Measurements from ENCODE around the gene PTTG2.
"Not testable (repeated sequence)": the region's sequence is repeated elsewhere in the genome, so short reads cannot be mapped to it uniquely, and the experiment has no call there.

The PTTG2 gene

GRCh38 chr4:37958932-37959331 is 1.3 kb upstream of the PTTG2 start:
- no peak for DNase-seq

GRCh38 chr4:37960679-37961450 is 667 bp downstream of the PTTG2 start:
- no peak for DNase-seq

GRCh38 chr4:37964734-37965457 is 4.7 kb downstream of the PTTG2 start:
- no peak for DNase-seq

GRCh38 chr4:37966044-37966443 is 5.8 kb downstream of the PTTG2 start:
- DNase-seq = no peak

- DNase-seq = no peak
Measured at GRCh38 chr4:37967736-37968135, 7.5 kb downstream of the PTTG2 start.

- DNase-seq = no peak
Measured at GRCh38 chr4:37968747-37969146, 8.5 kb downstream of the PTTG2 start.

- DNase-seq = no peak
Measured at GRCh38 chr4:37970702-37971101, 10.5 kb downstream of the PTTG2 start.

- no peak for DNase-seq
Measured at GRCh38 chr4:37971202-37971601, 11.0 kb downstream of the PTTG2 start.

GRCh38 chr4:37973441-37973840 is 13.2 kb downstream of the PTTG2 start:
- DNase-seq = no peak

- DNase-seq = not testable (repeated sequence)
Measured at GRCh38 chr4:37975321-37975822, 15.2 kb downstream of the PTTG2 start.

- DNase-seq = no peak
Measured at GRCh38 chr4:37976507-37976906, 16.3 kb downstream of the PTTG2 start.

- peak; percentile 42 for DNase-seq
Measured at GRCh38 chr4:37976991-37977470, 16.8 kb downstream of the PTTG2 start.

- DNase-seq = no peak
Measured at GRCh38 chr4:37977471-37978247, 17.5 kb downstream of the PTTG2 start.

GRCh38 chr4:37978248-37978924 is 18.2 kb downstream of the PTTG2 start:
- DNase-seq = no peak

GRCh38 chr4:37980246-37980645 is 20.0 kb downstream of the PTTG2 start:
- no peak for DNase-seq

- no peak for DNase-seq
Measured at GRCh38 chr4:37981425-37981824, 21.2 kb downstream of the PTTG2 start.

- DNase-seq = peak; percentile 33
Measured at GRCh38 chr4:37981844-37982720, 21.9 kb downstream of the PTTG2 start.

- no peak for DNase-seq
Measured at GRCh38 chr4:37982736-37983135, 22.5 kb downstream of the PTTG2 start.

- DNase-seq = no peak
Measured at GRCh38 chr4:37983951-37984350, 23.8 kb downstream of the PTTG2 start.

- DNase-seq = no peak
Measured at GRCh38 chr4:37985730-37986275, 25.6 kb downstream of the PTTG2 start.

GRCh38 chr4:37988670-37989069 is 28.5 kb downstream of the PTTG2 start:
- DNase-seq = peak; percentile 24
